CD4-positive, CD25-positive, alpha-beta regulatory T cell (primary cell): ENCODE measurements around the gene SCUBE1. TPM values are rescaled to one million over a fixed set of nuclear protein-coding genes. Genes with fewer than 3 reads are reported as not detected.
A peak's percentile ranks its signal among the peaks of the same experiment; 100 is the strongest.

Experiments
- ATAC-seq, 2 donors: fragments of 150-1000 bp; cut with Tn5 transposase; one replicate each; pipeline ENCODE4 v1.10.0; 2021; ENCODE audit warnings: low read depth in 2 of 2, moderate number of reproducible peaks in 2 of 2, moderate library complexity in 1 of 2
- DNase-seq, 3 donors: peaks; one replicate each; pipeline versions ENCODE4 v3.0.0 to v3.0.0-alpha.2; 2012 to 2022; ENCODE audit warnings: mixed read lengths in 1 of 3
- H3K27ac ChIP-seq: one replicate; pipeline ENCODE4 v1.7.0; 2013; ENCODE audit warnings: mild to moderate bottlenecking, low read length; ENCODE audit not compliant: insufficient read depth, poor library complexity, severe bottlenecking
- H3K27me3 ChIP-seq: one replicate; pipeline ENCODE4 v1.7.0; 2013; ENCODE audit warnings: low read length; ENCODE audit not compliant: control insufficient read depth, insufficient read depth
- H3K36me3 ChIP-seq: one replicate; pipeline ENCODE4 v1.7.0; 2013; ENCODE audit warnings: mild to moderate bottlenecking, low read length, moderate library complexity; ENCODE audit not compliant: control insufficient read depth, insufficient read depth
- H3K4me1 ChIP-seq: 2 replicates; pipeline ENCODE4 v1.7.0; 2013; ENCODE audit warnings: mild to moderate bottlenecking, low read length; ENCODE audit not compliant: insufficient read depth, control insufficient read depth, poor library complexity, severe bottlenecking
- H3K4me3 ChIP-seq: one replicate; pipeline ENCODE4 v1.7.0; 2013; ENCODE audit warnings: low read depth, mild to moderate bottlenecking, low read length, moderate library complexity
- H3K9me3 ChIP-seq, 2 experiments: 1 replicate in 1 of 2; 2 replicates in 1 of 2; pipeline ENCODE4 v1.7.0; 2013; ENCODE audit warnings: low read length in 2 of 2, mild to moderate bottlenecking in 1 of 2, moderate library complexity in 1 of 2; ENCODE audit not compliant: control insufficient read depth in 2 of 2
- H3K27ac Mint-ChIP-seq, 3 donors: one replicate each; pipeline ENCODE4 v1.8.0; 2020 to 2022; ENCODE audit warnings: mild to moderate bottlenecking in 3 of 3, mixed read lengths in 3 of 3, moderate library complexity in 2 of 3
- H3K27me3 Mint-ChIP-seq: one replicate; pipeline ENCODE4 v1.8.0; 2022; ENCODE audit warnings: mild to moderate bottlenecking, mixed read lengths
- H3K36me3 Mint-ChIP-seq: one replicate; pipeline ENCODE4 v1.8.0; 2020; ENCODE audit warnings: mixed read lengths
- H3K4me1 Mint-ChIP-seq, 4 donors: one replicate each; pipeline ENCODE4 v1.8.0; 2020 to 2022; ENCODE audit warnings: mixed read lengths in 4 of 4, mild to moderate bottlenecking in 1 of 4
- H3K4me3 Mint-ChIP-seq, 4 donors: one replicate each; pipeline ENCODE4 v1.8.0; 2020 to 2022; ENCODE audit warnings: mild to moderate bottlenecking in 4 of 4, mixed read lengths in 4 of 4, moderate library complexity in 3 of 4
- H3K9me3 Mint-ChIP-seq, 7 donors: one replicate each; pipeline ENCODE4 v1.8.0; 2020 to 2022; ENCODE audit warnings: mixed read lengths in 7 of 7, mild to moderate bottlenecking in 3 of 7, moderate library complexity in 2 of 7
- polyA plus RNA-seq, 4 donors: library from polyadenylated mRNA; unstranded; fragments of 300-500 nt; fragmentation: Illumina TruSeq; gene quantifications; one replicate each; pipeline ENCODE4 v1.2.3, GENCODE V29; 2021
- total RNA-seq: library from RNA; stranded (reverse); gene quantifications from one replicate; pipeline ENCODE4 v1.2.3, GENCODE V29; 2022

SCUBE1 gene
- total and polyA plus RNA-seq, 5 donors from 2014 or later = 0.74 TPM; not detected in 4

DNA sequence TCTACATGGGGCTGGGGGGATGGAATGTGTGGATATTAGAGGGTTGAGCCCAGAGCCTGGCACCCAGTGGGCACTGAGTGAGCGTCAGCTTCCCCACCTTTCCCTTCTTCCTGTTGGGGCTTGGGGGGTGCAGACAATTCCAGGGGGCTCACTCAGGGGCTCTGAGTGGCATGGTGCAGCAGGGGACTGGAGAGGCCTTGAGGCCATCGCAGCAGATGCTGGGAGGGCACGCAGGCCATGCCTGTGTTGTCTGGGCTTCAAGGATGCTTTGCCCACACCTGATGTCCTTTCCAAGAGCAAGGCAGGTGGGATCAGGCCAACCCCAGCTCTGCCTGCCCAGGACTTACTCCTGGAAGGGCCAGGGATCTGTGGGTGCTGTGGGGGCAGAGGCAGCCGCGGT, 145.0 kb downstream of the SCUBE1 start:
- DNase-seq (no peak), ATAC-seq (no peak)
- no peak overlapping the region for H3K4me3 ChIP-seq
- H3K27ac ChIP-seq = no peak overlapping the region
- H3K36me3 Mint-ChIP-seq = no peaks in the 10 kb centered on the region
- H3K9me3 ChIP-seq = no peaks in the 10 kb centered on the region
- no peaks in the 10 kb centered on the region for H3K4me1 Mint-ChIP-seq
- H3K27ac Mint-ChIP-seq = peak overlapping the region in 1 of 3 donors; percentile 20
- H3K4me1 ChIP-seq = no peaks in the 10 kb centered on the region
- H3K36me3 ChIP-seq = no peaks in the 10 kb centered on the region
- H3K27me3 Mint-ChIP-seq = peaks cover 39% of the 10 kb centered on the region
- H3K4me3 Mint-ChIP-seq = no peak overlapping the region
- H3K27me3 ChIP-seq = no peaks in the 10 kb centered on the region
- peaks cover 0 to 2% (median 0%) of the 10 kb centered on the region in 7 donors for H3K9me3 Mint-ChIP-seq

DNA sequence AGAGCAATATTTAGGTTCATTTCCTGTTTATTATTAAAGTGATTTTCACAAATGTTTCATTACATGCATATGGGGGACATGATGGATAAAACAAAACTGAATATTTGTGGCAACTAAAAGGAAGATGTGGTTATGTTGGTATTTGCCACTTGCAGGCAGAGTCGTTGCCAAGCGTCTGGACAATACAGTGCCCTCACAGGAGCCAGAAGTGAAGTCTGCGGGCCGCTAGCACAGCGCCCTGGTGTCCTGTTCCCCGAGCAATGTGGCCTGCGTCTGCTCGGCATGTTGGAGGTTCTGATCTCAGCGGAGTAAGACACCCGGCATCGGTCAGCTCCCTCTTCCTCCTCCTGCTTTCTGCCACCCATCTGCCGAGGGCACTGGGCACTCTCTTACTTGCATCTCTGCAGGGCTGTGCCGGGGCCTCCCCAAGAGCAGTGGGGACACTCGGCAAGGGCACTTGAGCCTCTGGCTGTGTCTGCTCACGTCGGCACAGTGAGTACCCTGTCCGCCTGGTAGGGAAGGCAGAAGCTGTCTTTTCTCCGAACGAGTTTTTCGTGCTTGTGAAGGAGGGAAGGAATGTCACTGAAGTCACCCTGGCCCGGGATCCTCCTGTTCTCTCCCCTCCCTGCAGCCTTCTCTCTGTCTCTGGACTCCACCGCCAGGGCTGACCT, 145.8 kb downstream of the SCUBE1 start:
- H3K27ac Mint-ChIP-seq = peak overlapping the region in 1 of 3 donors; percentile 25
- H3K27ac ChIP-seq = no peak overlapping the region
- H3K4me1 Mint-ChIP-seq = no peaks in the 10 kb centered on the region
- ATAC-seq (no peak), DNase-seq (no peak)
- H3K4me3 ChIP-seq = no peak overlapping the region
- no peaks in the 10 kb centered on the region for H3K36me3 Mint-ChIP-seq
- no peaks in the 10 kb centered on the region for H3K36me3 ChIP-seq
- H3K27me3 Mint-ChIP-seq = peaks cover 42% of the 10 kb centered on the region
- no peak overlapping the region for H3K4me3 Mint-ChIP-seq
- no peaks in the 10 kb centered on the region for H3K9me3 ChIP-seq
- no peaks in the 10 kb centered on the region for H3K4me1 ChIP-seq
- no peaks in the 10 kb centered on the region for H3K27me3 ChIP-seq
- H3K9me3 Mint-ChIP-seq = peaks cover 0 to 3% (median 0%) of the 10 kb centered on the region in 7 donors

DNA sequence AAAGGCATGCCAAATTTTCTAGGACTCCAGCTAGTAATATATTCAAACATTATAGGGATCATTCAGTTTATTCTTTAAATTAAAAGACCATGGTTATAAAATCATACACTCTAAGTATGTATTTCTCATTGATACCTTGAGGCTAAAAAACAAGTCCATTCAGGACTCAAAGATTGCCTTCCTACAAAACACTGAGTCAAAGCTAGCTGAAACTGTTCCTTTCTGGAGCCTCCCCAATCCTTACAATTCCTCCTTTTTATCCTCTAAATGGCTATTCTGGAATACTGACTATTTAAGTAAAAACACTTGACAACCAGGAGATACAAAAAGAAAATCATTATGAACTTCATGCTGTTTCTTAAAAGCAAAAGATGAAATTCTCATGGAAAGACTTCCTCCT, 151.3 kb downstream of the SCUBE1 start:
- Mint-ChIP-seq H3K4me1 (peaks cover 3 to 9% (median 7%) of the 10 kb centered on the region in 4 donors), H3K9me3 (peaks cover 0 to 3% (median 0%) of the 10 kb centered on the region in 7 donors), H3K27ac (no peak overlapping the region), H3K27me3 (peaks cover 50% of the 10 kb centered on the region), H3K36me3 (no peaks in the 10 kb centered on the region), H3K4me3 (peak overlapping the region in 2 of 4 donors; percentile 37 to 65)
- H3K4me1 ChIP-seq = peaks cover 3% of the 10 kb centered on the region
- ATAC-seq (no peak), DNase-seq (no peak)
- no peak overlapping the region for H3K27ac ChIP-seq
- no peaks in the 10 kb centered on the region for H3K36me3 ChIP-seq
- peaks cover 5% of the 10 kb centered on the region for H3K27me3 ChIP-seq
- H3K9me3 ChIP-seq = no peaks in the 10 kb centered on the region
- no peak overlapping the region for H3K4me3 ChIP-seq

DNA sequence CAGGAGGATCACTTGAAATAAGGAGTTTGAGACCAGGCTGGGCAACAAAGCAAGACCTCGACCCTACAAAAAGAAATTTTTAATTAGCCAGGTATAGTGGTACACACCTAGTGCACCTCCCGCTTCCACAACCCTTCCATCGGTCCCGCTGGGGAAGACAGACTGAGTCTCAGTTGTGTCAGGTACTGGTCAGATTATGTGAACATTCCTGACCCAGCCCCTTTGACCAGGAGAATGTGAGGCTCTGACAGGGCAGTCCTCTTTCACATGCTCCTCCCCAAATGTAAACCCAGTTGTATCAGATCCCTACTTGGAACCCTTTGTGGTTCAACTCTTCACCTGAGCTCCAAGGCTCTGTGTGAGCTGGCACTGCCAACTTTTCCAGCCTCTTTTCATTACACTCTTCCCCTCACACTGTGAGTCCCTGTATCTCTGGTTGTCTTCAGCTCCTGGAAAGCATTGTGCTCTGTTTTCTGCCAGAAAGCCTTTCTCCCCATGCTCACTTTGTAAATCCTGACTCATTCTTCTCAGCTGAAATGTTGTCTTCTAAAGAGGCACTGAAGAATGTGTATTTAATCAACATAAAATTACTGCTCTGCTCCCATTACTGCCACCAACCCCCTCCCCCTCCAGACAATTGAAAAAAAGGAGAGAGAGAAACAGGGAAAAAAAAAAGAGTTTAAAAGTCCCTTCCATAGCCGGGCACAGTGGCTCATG, 154.2 kb downstream of the SCUBE1 start:
- H3K4me1 ChIP-seq = peaks cover 17% of the 10 kb centered on the region
- Mint-ChIP-seq H3K4me1 (peaks cover 3 to 22% (median 16%) of the 10 kb centered on the region in 4 donors), H3K9me3 (peaks cover 0 to 4% (median 0%) of the 10 kb centered on the region in 7 donors), H3K36me3 (no peaks in the 10 kb centered on the region), H3K4me3 (peak overlapping the region; percentile 31 to 79 (median 64)), H3K27ac (peak overlapping the region; percentile 54 to 91 (median 60)), H3K27me3 (peaks cover 30% of the 10 kb centered on the region)
- H3K4me3 ChIP-seq = no peak overlapping the region
- DNase-seq (no peak), ATAC-seq (no peak)
- H3K27me3 ChIP-seq = peaks cover 5% of the 10 kb centered on the region
- no peaks in the 10 kb centered on the region for H3K36me3 ChIP-seq
- no peaks in the 10 kb centered on the region for H3K9me3 ChIP-seq
- H3K27ac ChIP-seq = no peak overlapping the region

GRCh38 chr22:43187171-43188099, 155.7 kb downstream of the SCUBE1 start:
- ATAC-seq = peak; percentile 91 to 92
- peaks cover 3 to 29% (median 16%) of the 10 kb centered on the region in 4 donors for H3K4me1 Mint-ChIP-seq
- Histone ChIP-seq H3K36me3 (no peaks in the 10 kb centered on the region), H3K27ac (peak overlapping the region; percentile 99), H3K4me3 (peak overlapping the region; percentile 79), H3K9me3 (no peaks in the 10 kb centered on the region), H3K27me3 (peaks cover 5% of the 10 kb centered on the region), H3K4me1 (peaks cover 17% of the 10 kb centered on the region)
- peaks cover 18% of the 10 kb centered on the region for H3K27me3 Mint-ChIP-seq
- H3K9me3 Mint-ChIP-seq = peaks cover 0 to 3% (median 0%) of the 10 kb centered on the region in 7 donors
- DNase-seq = peak; percentile 92 to 97 (median 96)
- H3K4me3 Mint-ChIP-seq = peak overlapping the region; percentile 83 to 92 (median 89)
- H3K36me3 Mint-ChIP-seq = no peaks in the 10 kb centered on the region
- peak overlapping the region; percentile 96 to 99 (median 97) for H3K27ac Mint-ChIP-seq

DNA sequence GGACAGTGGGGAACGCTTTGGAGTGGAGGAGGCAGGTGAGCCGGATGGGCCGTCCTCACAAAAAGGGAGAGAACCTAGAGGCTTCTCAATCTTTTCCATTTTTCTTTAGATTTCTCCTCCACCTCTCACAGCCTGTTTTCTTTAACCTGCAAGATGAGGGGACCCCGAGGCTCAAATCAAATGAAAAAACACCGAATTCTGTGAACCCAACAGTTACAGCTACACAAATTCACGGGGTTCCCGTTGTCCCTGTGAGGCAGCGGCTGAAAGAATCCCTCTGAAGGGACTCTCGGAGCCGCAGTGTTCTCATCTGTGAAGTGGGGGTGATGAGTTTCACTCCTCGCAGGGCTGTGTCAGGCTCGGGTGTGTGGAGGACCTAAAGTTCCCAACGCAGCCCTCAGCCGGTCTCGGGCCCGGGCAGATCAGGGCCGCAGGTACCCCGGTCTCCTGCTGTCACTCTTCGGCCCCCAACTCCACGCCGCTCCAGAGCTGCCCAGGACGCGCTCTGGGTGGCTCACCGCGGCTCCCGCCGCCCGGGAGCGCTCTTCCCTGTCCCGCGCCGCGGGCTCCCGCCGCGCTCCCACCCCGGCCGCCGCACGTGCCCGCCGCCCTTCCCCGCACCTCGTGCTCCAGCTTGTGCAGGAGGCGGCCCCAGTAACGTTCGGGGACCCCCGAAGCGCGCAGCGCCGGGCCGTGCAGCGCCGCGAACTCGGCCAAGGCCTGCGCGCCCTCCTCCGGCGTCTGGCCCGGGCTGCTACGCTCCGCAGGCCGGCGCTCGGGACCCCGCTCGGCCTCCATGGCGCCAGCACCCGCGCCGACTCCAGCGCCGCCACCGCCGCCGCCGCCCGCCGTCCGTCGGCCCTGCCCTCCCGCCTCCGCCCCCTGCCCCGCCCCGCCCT, 156.7 kb downstream of the SCUBE1 start, which contains the start of gene TTLL12:
Gene TTLL12, minus strand, starts transcription at position 863 of the 899 bp plus-strand sequence. Its CDS starts 65 bp downstream, at position 798.
- H3K27ac ChIP-seq = peak within 1 kb of the TSS; percentile 99
- Mint-ChIP-seq H3K4me1 (peaks cover 3 to 32% (median 17%) of the 10 kb centered on the region in 4 donors), H3K27ac (peak within 1 kb of the TSS; percentile 96 to 99 (median 97)), H3K9me3 (peaks cover 0 to 2% (median 0%) of the 10 kb centered on the region in 7 donors), H3K4me3 (peak within 1 kb of the TSS; percentile 83 to 92 (median 89)), H3K27me3 (peaks cover 12% of the 10 kb centered on the region), H3K36me3 (peaks cover 3% of the 10 kb centered on the region)
- peak within 1 kb of the TSS; percentile 79 for H3K4me3 ChIP-seq
- peak; percentile 61 to 67 (median 62) for DNase-seq
- H3K27me3 ChIP-seq = peaks cover 5% of the 10 kb centered on the region
- peaks cover 17% of the 10 kb centered on the region for H3K4me1 ChIP-seq
- H3K36me3 ChIP-seq = no peaks in the 10 kb centered on the region
- ATAC-seq = peak; percentile 21 to 35
- H3K9me3 ChIP-seq = no peaks in the 10 kb centered on the region
